SK-N-SH (cell line): ENCODE measurements around the gene MROH2B. TPM values are rescaled to one million over a fixed set of nuclear protein-coding genes. Genes with fewer than 3 reads are reported as not detected.

Experiments
- CTCF ChIA-PET: fragments of 300-600, 350-600 bp; formaldehyde crosslinking; extraction: SDS; loops from one replicate; lab custom pipeline; 2021; lab: Yijun Ruan, JAX
- POLR2A ChIA-PET: fragments of 350-600 bp; sonication (Branson Sonifier 250); formaldehyde crosslinking; extraction: SDS; loops from one replicate; lab custom pipeline; 2020; ENCODE audit warnings: antibody characterized with exemption, inconsistent platforms; lab: Yijun Ruan, JAX
- DNase-seq: peaks from one replicate; pipeline ENCODE4 v3.0.0; 2012
- H2AFZ ChIP-seq: fragments of 200-600 bp; sonication (generic); 2 replicates; pipeline ENCODE4 v1.8.1; 2016; ENCODE audit warnings: antibody characterized with exemption, mild to moderate bottlenecking, low read depth
- H3F3A ChIP-seq: fragments of 200-600 bp; sonication (generic); replicated peaks from 2 replicates; pipeline ENCODE3; 2016; ENCODE audit warnings: antibody characterized with exemption, mild to moderate bottlenecking; ENCODE audit not compliant: insufficient read depth
- H3K27ac ChIP-seq, 2 experiments: fragments of 200-500 bp in 1 of 2; fragments of 200-600 bp in 1 of 2; sonication (Bioruptor generic) in 1 of 2; sonication (generic), shearing (Covaris generic) in 1 of 2; 2 replicates each; pipeline versions ENCODE4 v1.5.1 to v1.6.1; 2014 to 2016; ENCODE audit warnings: low read depth in 2 of 2, inconsistent platforms in 1 of 2, low read length in 1 of 2, mild to moderate bottlenecking in 1 of 2, mixed read lengths in 1 of 2
- H3K27me3 ChIP-seq: fragments of 200-600 bp; sonication (generic), shearing (Covaris generic); 2 replicates; pipeline ENCODE4 v1.6.1; 2016; ENCODE audit warnings: mixed run types; ENCODE audit not compliant: insufficient read depth
- H3K36me3 ChIP-seq, 2 experiments: fragments of 200-500 bp in 1 of 2; fragments of 200-600 bp in 1 of 2; sonication (Bioruptor generic) in 1 of 2; sonication (generic) in 1 of 2; replicated peaks in 1 of 2; 2 replicates each; pipeline versions ENCODE3 to v1.5.1; 2014 to 2016; ENCODE audit warnings: low read length in 1 of 2, mild to moderate bottlenecking in 1 of 2; ENCODE audit not compliant: insufficient read depth in 2 of 2, control insufficient read depth in 1 of 2
- H3K4me1 ChIP-seq, 2 experiments: fragments of 200-500 bp in 1 of 2; fragments of 200-600 bp in 1 of 2; sonication (Bioruptor generic) in 1 of 2; sonication (generic), shearing (Covaris generic) in 1 of 2; 2 replicates each; pipeline versions ENCODE4 v1.5.1 to v1.6.1; 2014 to 2016; ENCODE audit warnings: low read depth in 1 of 2, low read length in 1 of 2, mixed run types in 1 of 2; ENCODE audit not compliant: insufficient read depth in 2 of 2, control insufficient read depth in 1 of 2
- H3K4me2 ChIP-seq: fragments of 200-600 bp; sonication (generic), shearing (Covaris generic); 2 replicates; pipeline ENCODE4 v1.6.1; 2017; ENCODE audit warnings: mixed run types
- H3K4me3 ChIP-seq, 2 experiments: fragments of 200-500 bp in 1 of 2; fragments of 200-600 bp in 1 of 2; sonication (Bioruptor generic) in 1 of 2; sonication (generic), shearing (Covaris generic) in 1 of 2; 2 replicates each; pipeline versions ENCODE4 v1.5.1 to v1.8.1; 2014 to 2016; ENCODE audit warnings: low read depth in 2 of 2, inconsistent platforms in 1 of 2, low read length in 1 of 2, mild to moderate bottlenecking in 1 of 2, mixed read lengths in 1 of 2, moderate library complexity in 1 of 2
- H3K79me2 ChIP-seq: fragments of 200-600 bp; sonication (generic); 2 replicates; pipeline ENCODE4 v1.8.1; 2017; ENCODE audit warnings: mild to moderate bottlenecking; ENCODE audit not compliant: insufficient read depth
- H3K9ac ChIP-seq: fragments of 200-600 bp; sonication (generic); 2 replicates; pipeline ENCODE4 v1.6.1; 2017; ENCODE audit warnings: mixed run types
- H3K9me2 ChIP-seq: fragments of 200-600 bp; sonication (generic); 2 replicates; pipeline ENCODE4 v1.6.1; 2017; ENCODE audit warnings: mixed run types
- H3K9me3 ChIP-seq: fragments of 200-600 bp; sonication (generic); 2 replicates; pipeline ENCODE4 v1.6.1; 2017; ENCODE audit warnings: mixed run types, mild to moderate bottlenecking, moderate library complexity
- H4K20me1 ChIP-seq: fragments of 200-600 bp; sonication (generic); 2 replicates; pipeline ENCODE4 v1.6.1; 2017; ENCODE audit warnings: mild to moderate bottlenecking, mixed run types; ENCODE audit not compliant: insufficient read depth
- CHD2 ChIP-seq: fragments of 150-350 bp; IDR thresholded peaks from 2 replicates; pipeline ENCODE4 v1.6.1; 2018; ENCODE audit warnings: low read length; ENCODE audit not compliant: partially characterized antibody
- ELF1 ChIP-seq: IDR thresholded peaks from 2 replicates; pipeline ENCODE4 v1.4.0; 2012
- EZH2phosphoT487 ChIP-seq: fragments of 200-600 bp; sonication (generic); IDR thresholded peaks from 2 replicates; pipeline ENCODE4 v1.6.1; 2017; ENCODE audit warnings: low read depth, mixed run types, mild to moderate bottlenecking, antibody characterized with exemption, moderate library complexity, borderline replicate concordance
- FOSL2 ChIP-seq: IDR thresholded peaks from 2 replicates; pipeline ENCODE4 v1.4.0; 2012; ENCODE audit warnings: low read depth, mild to moderate bottlenecking, moderate library complexity, borderline replicate concordance
- FOXJ3 ChIP-seq: sonication (generic); formaldehyde crosslinking; IDR thresholded peaks from 2 replicates; pipeline ENCODE4 v1.5.1; 2020; ENCODE audit warnings: mild to moderate bottlenecking, missing genetic modification reagents
- FOXM1 ChIP-seq: IDR thresholded peaks from 2 replicates; pipeline ENCODE4 v1.4.0; 2012; ENCODE audit warnings: low read depth, mild to moderate bottlenecking
- JUND ChIP-seq: IDR thresholded peaks from 2 replicates; pipeline ENCODE4 v1.4.0; 2012
- MEF2A ChIP-seq: IDR thresholded peaks from 2 replicates; pipeline ENCODE4 v1.4.0; 2012; ENCODE audit warnings: low read depth, borderline replicate concordance
- NFIC ChIP-seq: IDR thresholded peaks from 2 replicates; pipeline ENCODE4 v1.4.0; 2012; ENCODE audit warnings: borderline replicate concordance
- NRF1 ChIP-seq: IDR thresholded peaks from 2 replicates; pipeline ENCODE4 v1.6.1; 2012; ENCODE audit warnings: low read depth, mild to moderate bottlenecking, low read length
- RCOR1 ChIP-seq: fragments of 150-350 bp; IDR thresholded peaks from 2 replicates; pipeline ENCODE4 v1.6.1; 2017; ENCODE audit warnings: antibody characterized with exemption, low read length
- RFX5 ChIP-seq: IDR thresholded peaks from 2 replicates; pipeline ENCODE4 v1.6.1; 2012; ENCODE audit warnings: mild to moderate bottlenecking, improper control_type of control experiment, low read length
- RXRA ChIP-seq: IDR thresholded peaks from 2 replicates; pipeline ENCODE4 v1.4.0; 2012; ENCODE audit warnings: low read depth, mild to moderate bottlenecking, borderline replicate concordance
- SIN3A ChIP-seq: IDR thresholded peaks from 2 replicates; pipeline ENCODE4 v1.6.1; 2012; ENCODE audit warnings: low read depth, mild to moderate bottlenecking, low read length, moderate library complexity, borderline replicate concordance
- SMC3 ChIP-seq: IDR thresholded peaks from 2 replicates; pipeline ENCODE4 v1.6.1; 2012; ENCODE audit warnings: low read depth, low read length, improper control_type of control experiment
- TAF1 ChIP-seq: IDR thresholded peaks from 2 replicates; pipeline ENCODE4 v1.6.1; 2012; ENCODE audit warnings: low read depth, mild to moderate bottlenecking, low read length, moderate library complexity, borderline replicate concordance
- TEAD4 ChIP-seq: IDR thresholded peaks from 2 replicates; pipeline ENCODE4 v1.4.0; 2012; ENCODE audit warnings: mild to moderate bottlenecking, borderline replicate concordance; ENCODE audit not compliant: insufficient read depth
- WGBS: methylation state at CpG from one replicate; pipeline ENCODE4 v1.1.6; 2017; ENCODE audit warnings: low lambda C conversion rate; 5-methylcytosine and 5-hydroxymethylcytosine counted together
- polyA plus RNA-seq, 3 experiments: library from polyadenylated mRNA; depleted of rRNA; stranded (reverse); fragments of >200 nt; gene quantifications; 2 replicates each; pipeline ENCODE4 v1.2.3, GENCODE V29; 2012
- TF ChIP-seq, protein P1 (sequence below): fragments of 200-600 bp; sonication (generic); IDR thresholded peaks from 2 replicates; pipeline ENCODE4 v1.6.1; 2017; ENCODE audit warnings: antibody characterized with exemption, mild to moderate bottlenecking, moderate library complexity
- TF ChIP-seq, protein P2 (sequence below): IDR thresholded peaks from 2 replicates; pipeline ENCODE4 v1.4.0; 2012; ENCODE audit warnings: low read depth, borderline replicate concordance
- TF ChIP-seq, protein P3 (sequence below): fragments of 150-350 bp; IDR thresholded peaks from 2 replicates; pipeline ENCODE4 v1.6.1; 2017; ENCODE audit warnings: antibody characterized with exemption, low read length, low read depth, borderline replicate concordance
- TF ChIP-seq, protein P4 (sequence below): IDR thresholded peaks from 2 replicates; pipeline ENCODE4 v1.6.1; 2012; ENCODE audit warnings: mild to moderate bottlenecking, low read depth, low read length, moderate library complexity

MROH2B gene
- polyA plus RNA-seq, 1 of the 3 experiments (the other 2 are of a cell fraction) = not detected

DNA sequence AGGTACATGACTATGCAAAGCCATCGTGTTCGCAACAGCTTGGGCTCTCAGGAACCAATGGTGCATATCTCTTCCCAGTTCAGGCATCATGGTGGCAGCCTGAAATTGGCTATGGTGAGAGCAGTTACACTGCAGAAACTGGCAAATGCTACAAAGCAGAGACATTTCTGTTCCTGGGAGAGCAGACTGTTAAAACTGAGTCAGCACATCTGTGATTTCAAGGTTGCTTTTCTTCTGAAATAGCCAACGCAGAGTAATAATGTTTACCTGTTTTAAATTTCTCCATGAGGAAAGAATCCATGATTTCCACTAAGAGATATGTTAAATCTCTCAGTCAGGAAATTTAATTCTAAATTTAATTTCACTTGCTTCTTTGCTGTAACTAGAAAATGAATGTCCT is 114.1 kb downstream of the MROH2B start (continued):
- TF ChIP-seq, protein P1, sequence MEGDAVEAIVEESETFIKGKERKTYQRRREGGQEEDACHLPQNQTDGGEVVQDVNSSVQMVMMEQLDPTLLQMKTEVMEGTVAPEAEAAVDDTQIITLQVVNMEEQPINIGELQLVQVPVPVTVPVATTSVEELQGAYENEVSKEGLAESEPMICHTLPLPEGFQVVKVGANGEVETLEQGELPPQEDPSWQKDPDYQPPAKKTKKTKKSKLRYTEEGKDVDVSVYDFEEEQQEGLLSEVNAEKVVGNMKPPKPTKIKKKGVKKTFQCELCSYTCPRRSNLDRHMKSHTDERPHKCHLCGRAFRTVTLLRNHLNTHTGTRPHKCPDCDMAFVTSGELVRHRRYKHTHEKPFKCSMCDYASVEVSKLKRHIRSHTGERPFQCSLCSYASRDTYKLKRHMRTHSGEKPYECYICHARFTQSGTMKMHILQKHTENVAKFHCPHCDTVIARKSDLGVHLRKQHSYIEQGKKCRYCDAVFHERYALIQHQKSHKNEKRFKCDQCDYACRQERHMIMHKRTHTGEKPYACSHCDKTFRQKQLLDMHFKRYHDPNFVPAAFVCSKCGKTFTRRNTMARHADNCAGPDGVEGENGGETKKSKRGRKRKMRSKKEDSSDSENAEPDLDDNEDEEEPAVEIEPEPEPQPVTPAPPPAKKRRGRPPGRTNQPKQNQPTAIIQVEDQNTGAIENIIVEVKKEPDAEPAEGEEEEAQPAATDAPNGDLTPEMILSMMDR = no peak
- TF ChIP-seq SMC3 = no peak
- no peak for TF ChIP-seq MEF2A
- TF ChIP-seq RCOR1 = no peak
- TF ChIP-seq FOXM1 = no peak

DNA sequence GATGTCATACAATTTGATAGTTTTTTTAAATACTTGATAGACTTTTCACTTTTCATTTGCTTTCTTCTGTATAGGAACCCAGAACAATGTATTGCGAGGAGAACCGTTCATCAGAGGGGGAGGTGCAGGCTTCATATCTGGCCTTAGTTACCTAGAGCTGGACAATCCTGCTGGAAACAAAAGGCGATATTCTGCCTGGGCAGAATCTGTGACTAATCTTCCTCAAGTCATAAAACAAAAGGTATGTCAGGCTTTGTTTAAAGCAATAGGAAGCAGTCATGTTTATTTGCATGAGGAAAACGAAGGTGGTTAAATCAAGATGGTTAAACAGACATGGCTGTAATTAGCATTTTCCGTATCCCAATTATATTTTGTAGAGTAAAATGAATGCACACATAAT is 115.8 kb downstream of the MROH2B start:
- Histone ChIP-seq H3F3A (no peaks in the 10 kb centered on the region), H3K4me3 (no peak overlapping the region), H4K20me1 (no peaks in the 10 kb centered on the region), H3K9me3 (no peaks in the 10 kb centered on the region), H3K4me2 (no peak overlapping the region)
- POLR2A ChIA-PET = no interaction called here
- CTCF ChIA-PET = no interaction called here
- no peak for DNase-seq
- TF ChIP-seq EZH2phosphoT487 (no peak), NFIC (no peak), FOXJ3 (CRISPR knock-in tag) (no peak), FOSL2 (no peak), MEF2A (no peak), TEAD4 (no peak), SIN3A (no peak), ELF1 (no peak), FOXM1 (no peak), CHD2 (no peak), JUND (no peak), RFX5 (no peak), TAF1 (no peak), NRF1 (no peak), RXRA (no peak)
- TF ChIP-seq, protein P2, sequence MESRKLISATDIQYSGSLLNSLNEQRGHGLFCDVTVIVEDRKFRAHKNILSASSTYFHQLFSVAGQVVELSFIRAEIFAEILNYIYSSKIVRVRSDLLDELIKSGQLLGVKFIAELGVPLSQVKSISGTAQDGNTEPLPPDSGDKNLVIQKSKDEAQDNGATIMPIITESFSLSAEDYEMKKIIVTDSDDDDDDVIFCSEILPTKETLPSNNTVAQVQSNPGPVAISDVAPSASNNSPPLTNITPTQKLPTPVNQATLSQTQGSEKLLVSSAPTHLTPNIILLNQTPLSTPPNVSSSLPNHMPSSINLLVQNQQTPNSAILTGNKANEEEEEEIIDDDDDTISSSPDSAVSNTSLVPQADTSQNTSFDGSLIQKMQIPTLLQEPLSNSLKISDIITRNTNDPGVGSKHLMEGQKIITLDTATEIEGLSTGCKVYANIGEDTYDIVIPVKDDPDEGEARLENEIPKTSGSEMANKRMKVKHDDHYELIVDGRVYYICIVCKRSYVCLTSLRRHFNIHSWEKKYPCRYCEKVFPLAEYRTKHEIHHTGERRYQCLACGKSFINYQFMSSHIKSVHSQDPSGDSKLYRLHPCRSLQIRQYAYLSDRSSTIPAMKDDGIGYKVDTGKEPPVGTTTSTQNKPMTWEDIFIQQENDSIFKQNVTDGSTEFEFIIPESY = no peak
- TF ChIP-seq, protein P3, sequence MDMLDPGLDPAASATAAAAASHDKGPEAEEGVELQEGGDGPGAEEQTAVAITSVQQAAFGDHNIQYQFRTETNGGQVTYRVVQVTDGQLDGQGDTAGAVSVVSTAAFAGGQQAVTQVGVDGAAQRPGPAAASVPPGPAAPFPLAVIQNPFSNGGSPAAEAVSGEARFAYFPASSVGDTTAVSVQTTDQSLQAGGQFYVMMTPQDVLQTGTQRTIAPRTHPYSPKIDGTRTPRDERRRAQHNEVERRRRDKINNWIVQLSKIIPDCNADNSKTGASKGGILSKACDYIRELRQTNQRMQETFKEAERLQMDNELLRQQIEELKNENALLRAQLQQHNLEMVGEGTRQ = no peak
- TF ChIP-seq, protein P4, sequence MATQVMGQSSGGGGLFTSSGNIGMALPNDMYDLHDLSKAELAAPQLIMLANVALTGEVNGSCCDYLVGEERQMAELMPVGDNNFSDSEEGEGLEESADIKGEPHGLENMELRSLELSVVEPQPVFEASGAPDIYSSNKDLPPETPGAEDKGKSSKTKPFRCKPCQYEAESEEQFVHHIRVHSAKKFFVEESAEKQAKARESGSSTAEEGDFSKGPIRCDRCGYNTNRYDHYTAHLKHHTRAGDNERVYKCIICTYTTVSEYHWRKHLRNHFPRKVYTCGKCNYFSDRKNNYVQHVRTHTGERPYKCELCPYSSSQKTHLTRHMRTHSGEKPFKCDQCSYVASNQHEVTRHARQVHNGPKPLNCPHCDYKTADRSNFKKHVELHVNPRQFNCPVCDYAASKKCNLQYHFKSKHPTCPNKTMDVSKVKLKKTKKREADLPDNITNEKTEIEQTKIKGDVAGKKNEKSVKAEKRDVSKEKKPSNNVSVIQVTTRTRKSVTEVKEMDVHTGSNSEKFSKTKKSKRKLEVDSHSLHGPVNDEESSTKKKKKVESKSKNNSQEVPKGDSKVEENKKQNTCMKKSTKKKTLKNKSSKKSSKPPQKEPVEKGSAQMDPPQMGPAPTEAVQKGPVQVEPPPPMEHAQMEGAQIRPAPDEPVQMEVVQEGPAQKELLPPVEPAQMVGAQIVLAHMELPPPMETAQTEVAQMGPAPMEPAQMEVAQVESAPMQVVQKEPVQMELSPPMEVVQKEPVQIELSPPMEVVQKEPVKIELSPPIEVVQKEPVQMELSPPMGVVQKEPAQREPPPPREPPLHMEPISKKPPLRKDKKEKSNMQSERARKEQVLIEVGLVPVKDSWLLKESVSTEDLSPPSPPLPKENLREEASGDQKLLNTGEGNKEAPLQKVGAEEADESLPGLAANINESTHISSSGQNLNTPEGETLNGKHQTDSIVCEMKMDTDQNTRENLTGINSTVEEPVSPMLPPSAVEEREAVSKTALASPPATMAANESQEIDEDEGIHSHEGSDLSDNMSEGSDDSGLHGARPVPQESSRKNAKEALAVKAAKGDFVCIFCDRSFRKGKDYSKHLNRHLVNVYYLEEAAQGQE = no peak
- TF ChIP-seq, all 33 proteins: peak for 0
- Histone ChIP-seq H3K27ac (no peak overlapping the region), H3K79me2 (no peaks in the 10 kb centered on the region), H3K4me1 (no peaks in the 10 kb centered on the region), H2AFZ (no peak overlapping the region), H3K9ac (no peak overlapping the region), H3K27me3 (no peaks in the 10 kb centered on the region), H3K9me2 (no peaks in the 10 kb centered on the region), H3K36me3 (peaks cover 0 to 18% of the 10 kb centered on the region in 2 experiments)
- 54% methylated on average over 5 of the region's 5 CpGs for WGBS
